Heart right ventricle (tissue), 16 donors: ENCODE results near the gene UCP2. TPM values are rescaled to one million over a fixed set of nuclear protein-coding genes. Genes with fewer than 3 reads are reported as not detected.

ENCODE experiments used
- ATAC-seq, 8 donors: fragments of 200-7000 bp; cut with Tn5 transposase; one replicate each; pipeline ENCODE4 v1.9.1; 2020; ENCODE audit warnings: mild to moderate bottlenecking in 8 of 8, moderate library complexity in 8 of 8, moderate number of reproducible peaks in 1 of 8
- DNase-seq, 2 donors: peaks; one replicate each; pipeline ENCODE4 v3.0.0-alpha.2; 2020
- H3K27ac ChIP-seq, 10 donors: fragments of 200-600 bp; sonication (generic) in 2 of 10; one replicate each; pipeline versions ENCODE4 v1.5.0 to v1.8.0; 2020 to 2022; ENCODE audit warnings: mild to moderate bottlenecking in 3 of 10
- H3K27me3 ChIP-seq, 7 donors: fragments of 200-600 bp; one replicate each; pipeline ENCODE4 v1.8.0; 2021 to 2022; ENCODE audit warnings: mild to moderate bottlenecking in 2 of 7
- H3K36me3 ChIP-seq, 9 donors: fragments of 200-600 bp; sonication (generic) in 1 of 9; one replicate each; pipeline versions ENCODE4 v1.5.0 to v1.8.0; 2020 to 2022; ENCODE audit warnings: mild to moderate bottlenecking in 2 of 9
- H3K4me1 ChIP-seq, 9 donors: fragments of 200-600 bp; sonication (generic) in 1 of 9; one replicate each; pipeline versions ENCODE4 v1.5.0 to v1.8.0; 2020 to 2022; ENCODE audit warnings: mild to moderate bottlenecking in 4 of 9
- H3K4me3 ChIP-seq, 10 donors: fragments of 200-600 bp; sonication (generic) in 2 of 10; one replicate each; pipeline versions ENCODE4 v1.5.0 to v1.8.0; 2020 to 2022; ENCODE audit warnings: mild to moderate bottlenecking in 7 of 10, moderate library complexity in 2 of 10
- H3K9me3 ChIP-seq, 11 donors: fragments of 200-600 bp in 10 of 11; sonication (generic) in 2 of 11; one replicate each; pipeline versions ENCODE4 v1.5.0 to v1.8.0; 2013 to 2022; ENCODE audit warnings: mild to moderate bottlenecking in 2 of 11, control low read depth in 1 of 11, moderate library complexity in 1 of 11
- WGBS, 2 donors: extraction: QIAGEN DNeasy Blood & Tissue Kit; methylation state at CpG; one replicate each; pipeline ENCODE4 v1.1.7; 2013; ENCODE audit warnings: inconsistent platforms in 1 of 2; 5-methylcytosine and 5-hydroxymethylcytosine counted together
- intact Hi-C, 10 donors: fragments of 100-400 bp; cut with DNase I; formaldehyde crosslinking; loops; one replicate each; pipeline versions ENCODE4 v1.11.1 to v1.14.2; 2022
- polyA plus RNA-seq, 2 donors: library from polyadenylated mRNA; stranded (reverse); fragments of 200-250 nt; gene quantifications; one replicate each; pipeline ENCODE4 v1.2.3, GENCODE V29; 2013
- total RNA-seq, 10 donors: library from RNA; stranded (reverse); fragmentation: NEBNext Ultra II Directional in 3 of 10; extraction: Animal tissue kit (Norgen Biotek cat#: 25700) in 3 of 10; gene quantifications; one replicate each; pipeline versions ENCODE4 v1.2.1 to v1.2.4, GENCODE V29; 2021 to 2023
- TF ChIP-seq, protein P1 (sequence below), 9 donors: fragments of 200-600 bp; sonication (generic) in 2 of 9; IDR thresholded peaks; one replicate each; pipeline versions ENCODE4 v1.5.0 to v1.8.0; 2021 to 2022; ENCODE audit warnings: antibody characterized with exemption in 9 of 9, mild to moderate bottlenecking in 5 of 9, moderate library complexity in 1 of 9
- donor health status: Arrhythmogenic right ventricular cardiomyopathy.
- donor health status: ischemic (EF 13 %, LVEDD 7.1; RV severe dilation, severe dysfunction).
- donor health status: healthy with polysubstance abuse.
- donor health status: DM: no; HTN: yes; CAD: no.
- donor health status: DM: no; HTN: no; CAD: no.
- donor health status: ischemic (EF 25% LVEDD 6.9; RV normal size, moderate dysfunction).
- donor health status: ischemic (EF 25% LVEDD 5.7; RV mildly dilated, moderate dysfunction).
- donor health status: healthy.
- donor health status: DM: yes; HTN: yes; CAD: no.
- donor health status: Ischemic cardiomyopathy.
- donor health status: ischemic (EF 35%, LVEDD 5.7; RV mildly dilated, moderate dysfunction).
- donor health status: nonischemic (EF 11% LVEDD 7.7; RV severe dilation, severe dysfunction).
- donor health status: DM: yes; HTN: yes; CAD: no.
- donor health status: PGD.
- donor health status: ischemic (EF 29% LVEDD 5.4; RV normal size, mild dysfunction).
- donor health status: nonischemic (EF 23%, LVEDD 6.1; RV moderate dilation, normal function).

Gene UCP2
- total and polyA plus RNA-seq, 12 donors: 10.2 to 73.3 (median 18.1) TPM

DNA sequence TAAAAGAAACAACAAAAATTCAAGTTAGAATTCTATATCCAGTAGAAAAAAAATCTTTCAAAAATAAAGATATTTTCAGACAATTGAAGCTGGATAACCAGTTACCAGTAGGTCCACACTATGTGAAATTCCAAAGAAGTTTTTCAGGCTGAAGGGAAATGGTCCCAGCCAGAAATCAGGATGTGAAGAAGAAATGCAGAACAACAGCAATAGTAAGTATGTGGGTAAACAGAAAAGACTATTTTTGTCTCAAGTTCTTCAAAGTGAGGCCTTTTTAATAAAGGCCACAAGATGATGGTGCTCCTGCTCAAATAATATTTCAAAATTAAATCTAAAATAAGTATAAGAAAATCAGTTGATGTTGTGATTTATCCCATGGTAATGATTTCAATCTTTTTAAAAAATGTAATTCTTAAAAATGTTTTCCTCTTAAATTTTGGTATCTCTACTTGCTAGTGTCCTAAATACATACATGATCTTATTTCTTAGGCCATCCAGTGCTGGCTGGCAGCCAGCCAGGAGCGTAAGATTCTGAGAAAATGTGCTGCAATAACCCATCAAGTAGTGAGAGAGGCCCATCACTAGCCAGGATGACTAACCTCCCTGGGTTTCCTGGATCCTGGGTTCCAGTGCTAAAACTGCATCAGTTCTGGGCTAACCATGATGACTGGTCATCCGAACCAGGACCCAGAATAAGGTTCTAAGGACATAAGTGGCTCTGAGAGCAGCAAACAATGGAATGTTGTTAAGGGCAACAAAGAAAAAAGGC, 41.8 kb upstream of the UCP2 start:
- peak in 1 of 8 donors; percentile 54 for ATAC-seq
- peaks cover under 1 to 72% (median 14%) of the 10 kb centered on the region in 9 donors for H3K4me1 ChIP-seq
- H3K27me3 ChIP-seq: no peaks in the 10 kb centered on the region
- H3K36me3 ChIP-seq: peaks cover 0 to 56% (median 3%) of the 10 kb centered on the region in 9 donors
- TF ChIP-seq, protein P1, sequence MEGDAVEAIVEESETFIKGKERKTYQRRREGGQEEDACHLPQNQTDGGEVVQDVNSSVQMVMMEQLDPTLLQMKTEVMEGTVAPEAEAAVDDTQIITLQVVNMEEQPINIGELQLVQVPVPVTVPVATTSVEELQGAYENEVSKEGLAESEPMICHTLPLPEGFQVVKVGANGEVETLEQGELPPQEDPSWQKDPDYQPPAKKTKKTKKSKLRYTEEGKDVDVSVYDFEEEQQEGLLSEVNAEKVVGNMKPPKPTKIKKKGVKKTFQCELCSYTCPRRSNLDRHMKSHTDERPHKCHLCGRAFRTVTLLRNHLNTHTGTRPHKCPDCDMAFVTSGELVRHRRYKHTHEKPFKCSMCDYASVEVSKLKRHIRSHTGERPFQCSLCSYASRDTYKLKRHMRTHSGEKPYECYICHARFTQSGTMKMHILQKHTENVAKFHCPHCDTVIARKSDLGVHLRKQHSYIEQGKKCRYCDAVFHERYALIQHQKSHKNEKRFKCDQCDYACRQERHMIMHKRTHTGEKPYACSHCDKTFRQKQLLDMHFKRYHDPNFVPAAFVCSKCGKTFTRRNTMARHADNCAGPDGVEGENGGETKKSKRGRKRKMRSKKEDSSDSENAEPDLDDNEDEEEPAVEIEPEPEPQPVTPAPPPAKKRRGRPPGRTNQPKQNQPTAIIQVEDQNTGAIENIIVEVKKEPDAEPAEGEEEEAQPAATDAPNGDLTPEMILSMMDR (IDR thresholded peaks at IDR 0.05): no peak
- peak overlapping the region in 2 of 10 donors; percentile 29 to 92 for H3K27ac ChIP-seq
- intact Hi-C loops: loop anchor here in 2 of 10 donors (10.0 kb wide), 2 partner anchors 50 to 60 kb away; no protein-coding TSS in a partner anchor
- H3K9me3 ChIP-seq: no peaks in the 10 kb centered on the region
- peak in 1 of 2 donors; percentile 60 for DNase-seq
- no peak overlapping the region for H3K4me3 ChIP-seq
- WGBS, 2 donors: 58 to 67% methylated on average over 2 of the region's 2 CpGs

DNA sequence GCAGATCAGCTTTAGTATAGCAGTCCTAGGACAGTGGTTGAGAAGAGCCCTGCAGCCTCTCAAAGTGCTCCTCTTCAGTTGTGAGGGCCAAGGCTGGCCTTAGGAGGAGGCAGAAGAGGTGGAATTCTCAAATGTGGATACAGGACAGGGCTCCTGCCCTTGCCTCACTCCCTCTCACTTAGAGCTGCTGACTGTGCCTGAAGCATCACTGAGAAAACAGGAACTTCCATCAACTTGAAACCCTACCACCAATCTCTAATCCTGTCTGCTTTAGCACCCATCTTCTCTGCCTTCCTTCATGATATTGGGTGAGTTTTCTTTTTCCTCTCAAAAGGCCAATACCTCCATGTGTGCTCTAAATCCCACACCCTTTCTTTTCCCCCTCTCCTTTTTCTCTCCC, 40.6 kb upstream of the UCP2 start:
- Histone ChIP-seq H3K4me3 (no peak overlapping the region), H3K4me1 (peaks cover 9 to 84% (median 25%) of the 10 kb centered on the region in 9 donors), H3K27me3 (no peaks in the 10 kb centered on the region), H3K9me3 (no peaks in the 10 kb centered on the region), H3K27ac (peak overlapping the region in 4 of 10 donors; percentile 1 to 92 (median 23)), H3K36me3 (peaks cover 0 to 46% (median 3%) of the 10 kb centered on the region in 9 donors)
- TF ChIP-seq, protein P1 (IDR thresholded peaks at IDR 0.05): no peak
- intact Hi-C loops: loop anchor here in 2 of 10 donors (10.0 kb wide), 2 partner anchors 48 to 58 kb away; no protein-coding TSS in a partner anchor
- DNase-seq (no peak), ATAC-seq (no peak)

- TF ChIP-seq, protein P1 (IDR thresholded peaks at IDR 0.05): no peak
- H3K4me3 ChIP-seq: no peak overlapping the region
- peaks cover 9 to 91% (median 32%) of the 10 kb centered on the region in 9 donors for H3K4me1 ChIP-seq
- ATAC-seq: no peak
- H3K36me3 ChIP-seq: peaks cover 0 to 39% (median 0%) of the 10 kb centered on the region in 9 donors
- intact Hi-C loops: loop anchor here in 2 of 10 donors (10.0 kb wide), 2 partner anchors 48 to 58 kb away; no protein-coding TSS in a partner anchor
- no peaks in the 10 kb centered on the region for H3K27me3 ChIP-seq
- peak overlapping the region in 3 of 10 donors; percentile 18 to 92 (median 28) for H3K27ac ChIP-seq
- DNase-seq: no peak
- no peaks in the 10 kb centered on the region for H3K9me3 ChIP-seq
- 87 to 92% methylated on average over 6 of the region's 6 CpGs for WGBS, 2 donors
Measured at GRCh38 chr11:74022546-74022945, 39.9 kb upstream of the UCP2 start.

- DNase-seq (no peak), ATAC-seq (no peak)
- no peak overlapping the region for H3K4me3 ChIP-seq
- H3K36me3 ChIP-seq: peaks cover 0 to 34% (median 0%) of the 10 kb centered on the region in 9 donors
- peaks cover 9 to 93% (median 33%) of the 10 kb centered on the region in 9 donors for H3K4me1 ChIP-seq
- no peaks in the 10 kb centered on the region for H3K27me3 ChIP-seq
- H3K27ac ChIP-seq: peak overlapping the region in 1 of 10 donors; percentile 92
- intact Hi-C loops: loop anchor here in 2 of 10 donors (10.0 kb wide), 2 partner anchors 47 to 57 kb away; no protein-coding TSS in a partner anchor
- WGBS, 2 donors: 97 to 99% methylated on average over 6 of the region's 6 CpGs
- TF ChIP-seq, protein P1 (IDR thresholded peaks at IDR 0.05): no peak
- no peaks in the 10 kb centered on the region for H3K9me3 ChIP-seq
Measured at GRCh38 chr11:74021998-74022397, 39.4 kb upstream of the UCP2 start.
